Measurements from ENCODE around the gene NRROS.

NRROS gene

DNA sequence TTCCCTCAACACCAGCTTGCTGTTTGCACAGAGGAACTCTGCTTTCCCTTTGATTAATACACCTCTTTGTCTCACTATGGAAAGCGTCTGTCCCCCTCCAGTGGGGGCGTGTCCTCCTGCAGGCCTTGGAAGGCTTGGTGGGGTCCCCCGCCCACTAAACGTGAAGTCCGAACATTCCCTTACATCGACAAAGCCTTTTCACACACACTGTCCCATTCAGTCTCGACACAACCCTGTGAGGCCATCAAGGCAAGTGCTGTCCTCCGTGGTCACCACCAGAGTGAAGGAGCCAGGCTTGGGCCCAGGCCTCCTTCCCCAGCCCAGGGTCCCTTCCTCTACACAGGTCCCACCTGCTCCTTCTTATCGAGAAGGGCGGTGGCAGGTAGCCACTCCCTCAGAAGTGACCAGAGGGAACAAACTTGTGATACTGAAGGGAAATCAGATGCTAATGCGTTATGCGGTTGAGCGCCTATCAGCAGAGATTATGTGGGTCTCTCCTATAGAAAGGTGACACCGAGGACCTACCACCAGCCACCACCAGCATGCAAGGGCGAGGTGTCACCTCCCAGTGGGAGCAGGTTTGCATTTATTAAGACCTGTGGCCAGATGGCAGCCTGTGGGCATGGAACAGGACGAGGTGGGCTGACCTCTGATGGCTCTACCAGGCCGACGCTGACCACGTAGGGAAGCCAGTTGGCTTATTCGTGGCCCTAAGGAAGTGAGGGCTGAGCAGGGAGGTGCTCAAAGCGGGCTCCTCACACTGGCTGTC is 6.6 kb downstream of the NRROS start:
- Mint-ChIP-seq H3K27ac (peak overlapping the region; percentile 97), H3K4me3 (peak overlapping the region; percentile 14), H3K4me1 (peaks cover 43% of the 10 kb centered on the region), H3K27me3 (no peaks in the 10 kb centered on the region), H3K36me3 (peaks cover 21% of the 10 kb centered on the region), H3K9me3 (no peaks in the 10 kb centered on the region)
- ATAC-seq (ENCODE audit: low read depth) = no peak
- DNase-seq (ENCODE audit: low spot score in 2 of 2) = no peak

DNA sequence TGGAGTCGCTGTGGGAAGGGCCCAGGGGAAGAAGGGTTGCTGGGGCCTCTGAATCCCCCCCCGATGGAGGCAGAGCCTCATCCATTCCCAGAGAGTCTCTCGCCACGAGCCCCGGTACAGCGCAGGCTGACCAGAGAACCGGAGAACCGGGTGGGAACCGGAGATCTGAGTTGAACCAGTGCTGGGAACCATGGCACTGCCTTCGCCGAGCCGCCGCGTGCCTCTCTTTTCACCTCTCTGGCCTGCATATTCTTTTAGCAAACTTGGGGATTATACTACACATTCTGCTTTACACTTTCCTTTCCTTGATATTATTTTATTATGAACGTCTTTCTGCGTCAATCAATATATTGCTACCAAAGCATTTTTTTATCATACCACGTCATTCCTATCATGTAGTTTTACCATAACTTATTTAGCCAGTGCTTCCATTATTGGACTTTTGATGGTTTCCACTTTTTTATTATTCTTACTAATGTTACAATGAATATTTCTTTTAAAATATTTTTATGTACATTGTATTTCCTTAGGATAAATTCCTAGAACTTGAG is 7.2 kb downstream of the NRROS start:
- Mint-ChIP-seq H3K27ac (peak overlapping the region; percentile 68), H3K36me3 (peaks cover 21% of the 10 kb centered on the region), H3K27me3 (no peaks in the 10 kb centered on the region), H3K9me3 (no peaks in the 10 kb centered on the region), H3K4me1 (peaks cover 45% of the 10 kb centered on the region), H3K4me3 (no peak overlapping the region)
- no peak for ATAC-seq (ENCODE audit: low read depth)
- no peak for DNase-seq (ENCODE audit: low spot score in 2 of 2)

DNA sequence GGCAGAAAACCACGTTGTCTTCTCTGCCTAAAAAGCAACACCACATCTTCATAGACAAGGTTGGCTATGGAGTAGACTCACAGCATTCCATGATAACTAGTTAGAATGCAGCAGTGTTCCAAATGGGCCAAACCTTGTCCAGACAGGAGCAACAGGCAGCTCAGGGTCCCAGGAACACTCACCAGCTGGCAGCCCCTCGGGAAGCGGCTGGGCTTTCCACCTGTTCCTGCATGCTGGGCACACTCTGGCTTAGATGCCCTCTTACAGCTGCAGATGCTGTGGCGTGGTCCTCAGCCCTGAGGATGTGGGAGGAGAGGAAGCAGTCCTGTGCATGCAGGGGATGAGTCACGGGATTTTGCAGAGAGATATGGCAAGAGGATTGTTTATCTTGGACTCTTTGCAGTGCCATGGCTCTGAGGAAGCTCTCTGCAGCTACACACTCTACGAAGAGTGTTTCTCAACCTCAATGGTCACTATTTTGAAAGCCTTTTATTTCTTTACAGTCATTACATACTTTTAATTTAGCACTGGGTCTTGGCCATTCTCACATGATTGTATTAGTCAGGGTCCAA is 11.3 kb downstream of the NRROS start:
- peak overlapping the region; percentile 80 for H3K27ac Mint-ChIP-seq
- no peak overlapping the region for H3K4me3 Mint-ChIP-seq
- H3K9me3 Mint-ChIP-seq = no peaks in the 10 kb centered on the region

DNA sequence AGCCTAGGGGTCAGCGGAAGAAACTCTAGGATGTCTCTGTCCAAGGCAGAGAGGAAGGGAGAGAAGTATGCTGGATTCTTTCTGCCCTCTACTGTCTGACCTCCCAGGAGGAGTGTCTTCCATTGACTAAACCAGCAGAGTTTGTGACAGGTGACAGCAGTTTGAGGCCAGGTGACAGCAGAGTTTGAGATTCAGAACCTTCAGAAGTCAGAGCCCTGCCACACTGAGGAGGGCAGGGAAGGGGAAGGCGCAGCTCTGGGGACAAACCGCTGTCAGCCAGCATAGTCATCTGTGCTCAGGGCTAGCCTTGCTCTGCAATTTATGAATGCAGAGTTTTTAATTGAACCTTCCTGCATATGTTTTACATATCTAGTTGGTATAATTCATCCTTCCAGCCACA is 12.3 kb downstream of the NRROS start:
- Mint-ChIP-seq H3K4me1 (peaks cover 27% of the 10 kb centered on the region), H3K27ac (no peak overlapping the region), H3K27me3 (no peaks in the 10 kb centered on the region), H3K36me3 (peaks cover 11% of the 10 kb centered on the region), H3K4me3 (no peak overlapping the region), H3K9me3 (no peaks in the 10 kb centered on the region)
- no peak for DNase-seq (ENCODE audit: low spot score in 2 of 2)
- no peak for ATAC-seq (ENCODE audit: low read depth)

More for the DNA sequence above, 11.3 kb downstream of the NRROS start:
- H3K27me3 Mint-ChIP-seq = no peaks in the 10 kb centered on the region
- no peak for ATAC-seq (ENCODE audit: low read depth)
- H3K4me1 Mint-ChIP-seq = peaks cover 32% of the 10 kb centered on the region
- DNase-seq (ENCODE audit: low spot score in 2 of 2) = no peak
- H3K36me3 Mint-ChIP-seq = peaks cover 16% of the 10 kb centered on the region

DNA sequence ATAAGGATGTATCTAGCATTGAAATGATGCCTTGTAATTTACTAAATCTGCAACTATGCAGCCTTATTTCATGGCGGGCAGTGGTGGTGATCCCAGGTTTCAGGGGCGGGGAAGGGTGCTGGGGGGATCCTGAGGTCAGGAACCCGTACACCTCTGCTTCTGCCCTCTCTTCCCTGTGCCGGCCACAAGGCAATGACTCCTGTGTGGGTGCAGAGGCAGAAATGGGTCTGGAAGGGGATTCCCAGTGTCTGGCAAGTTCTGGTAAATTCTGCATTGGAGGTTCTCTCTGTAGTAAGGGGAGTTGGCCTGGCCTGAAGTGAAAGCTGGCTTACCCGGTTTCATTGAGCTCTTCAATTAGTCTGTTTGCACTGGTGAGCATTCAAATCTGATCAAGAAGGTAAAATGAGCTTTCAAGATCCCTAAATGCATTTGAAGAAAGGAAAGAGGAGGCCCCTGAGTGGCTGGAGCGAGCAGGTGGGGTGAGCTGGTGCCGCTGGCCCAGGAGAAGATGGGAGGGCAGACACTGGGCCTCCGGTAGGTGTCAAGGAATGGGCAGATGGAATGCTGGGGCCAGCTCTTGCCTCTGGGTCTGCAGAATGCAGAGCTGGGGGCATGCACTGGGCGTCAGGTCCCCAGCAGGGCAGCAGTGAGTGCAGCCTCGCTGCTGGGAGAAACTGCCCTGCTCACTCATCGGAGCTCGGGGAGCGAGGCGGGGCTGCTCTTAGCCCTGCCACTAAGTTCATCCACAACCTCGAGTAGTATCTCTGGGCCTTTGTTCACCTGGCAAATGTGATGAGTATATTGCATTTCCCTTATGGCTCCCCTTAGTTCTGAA is 13.7 kb downstream of the NRROS start:
- peak overlapping the region; percentile 68 for H3K27ac Mint-ChIP-seq
- H3K27me3 Mint-ChIP-seq = no peaks in the 10 kb centered on the region
- peaks cover 14% of the 10 kb centered on the region for H3K36me3 Mint-ChIP-seq
- H3K9me3 Mint-ChIP-seq = no peaks in the 10 kb centered on the region
- H3K4me1 Mint-ChIP-seq = peaks cover 25% of the 10 kb centered on the region
- no peak overlapping the region for H3K4me3 Mint-ChIP-seq
- no peak for DNase-seq (ENCODE audit: low spot score in 2 of 2)
- ATAC-seq (ENCODE audit: low read depth) = no peak

DNA sequence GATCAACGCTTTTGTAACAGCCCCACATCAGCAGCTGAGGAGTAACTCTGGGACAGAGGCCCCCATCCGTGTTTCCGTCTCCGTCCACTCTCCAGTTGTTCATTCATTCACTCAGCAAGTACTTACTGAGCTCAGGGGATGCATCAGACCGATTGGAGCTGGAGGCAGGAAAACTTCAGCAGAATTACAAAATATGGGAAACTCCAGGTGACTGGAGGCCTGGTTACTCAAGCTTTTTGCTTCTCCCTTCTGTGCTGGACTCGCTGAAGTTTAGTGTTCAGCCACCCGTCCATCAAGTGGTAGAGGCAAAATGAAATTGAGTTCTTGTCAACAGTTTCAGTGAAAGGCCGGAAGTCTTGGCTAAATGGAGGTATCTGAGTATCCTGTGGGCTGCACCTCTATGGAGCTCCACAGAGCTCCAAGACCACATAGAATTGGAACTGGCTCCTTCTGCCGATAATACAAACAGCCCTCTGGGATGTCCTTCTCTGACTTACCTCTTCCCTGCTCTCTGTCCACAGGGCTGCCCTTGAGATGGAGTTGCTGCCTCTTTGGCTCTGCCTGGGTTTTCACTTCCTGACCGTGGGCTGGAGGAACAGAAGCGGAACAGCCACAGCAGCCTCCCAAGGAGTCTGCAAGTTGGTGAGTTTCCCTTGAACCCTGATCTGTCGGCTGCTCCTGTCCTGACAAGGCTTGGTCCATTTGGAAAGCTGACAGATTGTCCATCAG is 14.7 kb downstream of the NRROS start:
- Mint-ChIP-seq H3K9me3 (no peaks in the 10 kb centered on the region), H3K36me3 (peaks cover 12% of the 10 kb centered on the region)

DNA sequence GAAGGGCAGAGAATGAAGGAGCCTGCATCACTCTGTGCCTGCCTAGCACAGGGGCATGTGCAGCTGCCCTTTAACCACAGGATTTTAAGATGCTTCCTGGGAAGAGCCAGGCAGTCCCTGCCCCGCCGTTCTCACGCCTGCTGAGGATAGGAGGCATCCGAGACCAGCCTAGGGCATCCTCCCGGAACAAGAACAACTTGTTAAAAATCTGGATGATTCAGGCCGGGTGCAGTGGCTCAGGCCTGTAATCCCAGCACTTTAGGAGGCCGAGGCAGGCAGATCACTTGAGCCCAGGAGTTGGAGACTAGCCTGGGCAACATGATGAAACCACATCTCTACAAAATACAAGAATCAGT is 15.2 kb downstream of the NRROS start:
- peaks cover 12% of the 10 kb centered on the region for H3K36me3 Mint-ChIP-seq
- peaks cover 19% of the 10 kb centered on the region for H3K4me1 Mint-ChIP-seq
- no peak for ATAC-seq (ENCODE audit: low read depth)
- H3K27ac Mint-ChIP-seq = peak overlapping the region; percentile 75
- H3K9me3 Mint-ChIP-seq = no peaks in the 10 kb centered on the region
- H3K27me3 Mint-ChIP-seq = no peaks in the 10 kb centered on the region
- no peak overlapping the region for H3K4me3 Mint-ChIP-seq
- no peak for DNase-seq (ENCODE audit: low spot score in 2 of 2)

More for the DNA sequence above, 14.7 kb downstream of the NRROS start:
- H3K27me3 Mint-ChIP-seq = no peaks in the 10 kb centered on the region
- H3K4me1 Mint-ChIP-seq = peaks cover 20% of the 10 kb centered on the region
- no peak overlapping the region for H3K4me3 Mint-ChIP-seq
- no peak for DNase-seq (ENCODE audit: low spot score in 2 of 2)
- peak overlapping the region; percentile 75 for H3K27ac Mint-ChIP-seq
- no peak for ATAC-seq (ENCODE audit: low read depth)

DNA sequence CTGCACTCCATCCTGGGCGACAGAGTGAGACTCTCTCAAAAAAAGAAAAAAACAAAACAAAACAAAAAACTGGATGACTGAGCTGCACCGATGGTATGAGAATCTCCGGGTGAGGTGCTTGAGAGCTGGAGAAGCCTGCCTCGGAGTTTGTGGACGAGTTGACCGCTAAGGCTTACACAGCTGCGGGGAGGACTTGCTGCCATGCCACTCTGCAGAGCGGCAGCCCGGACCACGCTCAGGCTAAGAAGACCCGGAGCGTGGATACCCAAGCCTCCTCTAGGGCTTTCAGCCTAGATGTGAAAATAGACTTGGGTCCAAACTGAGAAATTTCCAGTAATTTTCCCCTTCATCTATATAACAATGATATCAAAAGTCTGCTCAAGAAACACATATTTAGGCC is 16.0 kb downstream of the NRROS start:
- Mint-ChIP-seq H3K4me3 (no peak overlapping the region), H3K4me1 (peaks cover 19% of the 10 kb centered on the region), H3K27ac (peak overlapping the region; percentile 75), H3K9me3 (no peaks in the 10 kb centered on the region), H3K36me3 (peaks cover 11% of the 10 kb centered on the region), H3K27me3 (no peaks in the 10 kb centered on the region)
- DNase-seq (ENCODE audit: low spot score in 2 of 2) = no peak
- ATAC-seq (ENCODE audit: low read depth) = no peak

DNA sequence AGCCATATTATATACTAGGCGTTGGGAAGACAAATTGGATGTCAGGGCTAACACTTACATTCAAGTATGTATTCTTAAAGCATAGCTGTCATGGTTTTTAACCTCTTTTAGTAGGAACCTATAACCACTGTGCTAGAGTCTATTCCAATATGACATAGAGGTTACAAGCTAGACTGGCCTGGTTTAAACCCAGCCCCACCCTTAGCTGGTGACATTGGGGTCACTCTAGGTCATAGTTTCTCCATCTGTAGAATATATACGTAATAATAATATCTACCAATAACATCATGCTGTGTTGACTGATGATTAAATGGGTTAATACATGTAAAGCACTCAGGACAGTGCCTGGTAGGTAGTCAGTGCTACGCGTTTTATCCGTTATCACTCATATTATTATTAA is 16.7 kb downstream of the NRROS start:
- peaks cover 10% of the 10 kb centered on the region for H3K36me3 Mint-ChIP-seq
- peak overlapping the region; percentile 24 for H3K27ac Mint-ChIP-seq
- no peak overlapping the region for H3K4me3 Mint-ChIP-seq
- no peaks in the 10 kb centered on the region for H3K9me3 Mint-ChIP-seq
- peaks cover 16% of the 10 kb centered on the region for H3K4me1 Mint-ChIP-seq
- DNase-seq (ENCODE audit: low spot score in 2 of 2) (no peak), ATAC-seq (ENCODE audit: low read depth) (no peak)
- H3K27me3 Mint-ChIP-seq = no peaks in the 10 kb centered on the region

DNA sequence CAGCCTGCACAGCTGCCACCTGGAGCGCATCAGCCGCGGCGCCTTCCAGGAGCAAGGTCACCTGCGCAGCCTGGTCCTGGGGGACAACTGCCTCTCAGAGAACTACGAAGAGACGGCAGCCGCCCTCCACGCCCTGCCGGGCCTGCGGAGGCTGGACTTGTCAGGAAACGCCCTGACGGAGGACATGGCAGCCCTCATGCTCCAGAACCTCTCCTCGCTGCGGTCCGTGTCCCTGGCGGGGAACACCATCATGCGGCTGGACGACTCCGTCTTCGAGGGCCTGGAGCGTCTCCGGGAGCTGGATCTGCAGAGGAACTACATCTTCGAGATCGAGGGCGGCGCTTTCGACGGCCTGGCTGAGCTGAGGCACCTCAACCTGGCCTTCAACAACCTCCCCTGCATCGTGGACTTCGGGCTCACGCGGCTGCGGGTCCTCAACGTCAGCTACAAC is 20.4 kb downstream of the NRROS start:
- DNase-seq (ENCODE audit: low spot score in 2 of 2) (no peak), ATAC-seq (ENCODE audit: low read depth) (no peak)
- Mint-ChIP-seq H3K27me3 (no peaks in the 10 kb centered on the region), H3K27ac (no peak overlapping the region), H3K36me3 (peaks cover 7% of the 10 kb centered on the region), H3K4me3 (no peak overlapping the region), H3K9me3 (no peaks in the 10 kb centered on the region), H3K4me1 (no peaks in the 10 kb centered on the region)

DNA sequence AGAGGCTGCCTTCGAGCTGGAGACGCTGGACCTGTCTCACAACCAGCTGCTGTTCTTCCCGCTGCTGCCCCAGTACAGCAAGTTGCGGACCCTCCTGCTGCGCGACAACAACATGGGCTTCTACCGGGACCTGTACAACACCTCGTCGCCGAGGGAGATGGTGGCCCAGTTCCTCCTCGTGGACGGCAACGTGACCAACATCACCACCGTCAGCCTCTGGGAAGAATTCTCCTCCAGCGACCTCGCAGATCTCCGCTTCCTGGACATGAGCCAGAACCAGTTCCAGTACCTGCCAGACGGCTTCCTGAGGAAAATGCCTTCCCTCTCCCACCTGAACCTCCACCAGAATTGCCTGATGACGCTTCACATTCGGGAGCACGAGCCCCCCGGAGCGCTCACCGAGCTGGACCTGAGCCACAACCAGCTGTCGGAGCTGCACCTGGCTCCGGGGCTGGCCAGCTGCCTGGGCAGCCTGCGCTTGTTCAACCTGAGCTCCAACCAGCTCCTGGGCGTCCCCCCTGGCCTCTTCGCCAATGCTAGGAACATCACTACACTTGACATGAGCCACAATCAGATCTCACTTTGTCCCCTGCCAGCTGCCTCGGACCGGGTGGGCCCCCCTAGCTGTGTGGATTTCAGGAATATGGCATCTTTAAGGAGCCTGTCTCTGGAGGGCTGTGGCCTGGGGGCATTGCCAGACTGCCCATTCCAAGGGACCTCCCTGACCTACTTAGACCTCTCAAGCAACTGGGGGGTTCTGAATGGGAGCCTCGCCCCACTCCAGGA is 21.1 kb downstream of the NRROS start:
- H3K4me3 Mint-ChIP-seq = no peak overlapping the region
- DNase-seq (ENCODE audit: low spot score in 2 of 2) = no peak
- H3K27ac Mint-ChIP-seq = no peak overlapping the region
- no peaks in the 10 kb centered on the region for H3K27me3 Mint-ChIP-seq
- peaks cover 7% of the 10 kb centered on the region for H3K36me3 Mint-ChIP-seq
- H3K4me1 Mint-ChIP-seq = no peaks in the 10 kb centered on the region
- H3K9me3 Mint-ChIP-seq = no peaks in the 10 kb centered on the region
- ATAC-seq (ENCODE audit: low read depth) = no peak

DNA sequence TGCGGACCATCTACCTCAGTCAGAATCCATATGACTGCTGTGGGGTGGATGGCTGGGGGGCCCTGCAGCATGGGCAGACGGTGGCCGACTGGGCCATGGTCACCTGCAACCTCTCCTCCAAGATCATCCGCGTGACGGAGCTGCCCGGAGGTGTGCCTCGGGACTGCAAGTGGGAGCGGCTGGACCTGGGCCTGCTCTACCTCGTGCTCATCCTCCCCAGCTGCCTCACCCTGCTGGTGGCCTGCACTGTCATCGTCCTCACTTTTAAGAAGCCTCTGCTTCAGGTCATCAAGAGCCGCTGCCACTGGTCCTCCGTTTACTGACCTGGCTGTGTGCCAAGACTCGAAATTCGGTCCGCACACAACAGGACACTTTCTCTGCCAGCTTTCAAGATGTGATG is 21.9 kb downstream of the NRROS start:
- no peaks in the 10 kb centered on the region for H3K27me3 Mint-ChIP-seq
- ATAC-seq (ENCODE audit: low read depth) = no peak
- peaks cover 6% of the 10 kb centered on the region for H3K4me1 Mint-ChIP-seq
- peaks cover 7% of the 10 kb centered on the region for H3K36me3 Mint-ChIP-seq
- no peak overlapping the region for H3K27ac Mint-ChIP-seq
- H3K9me3 Mint-ChIP-seq = no peaks in the 10 kb centered on the region
- H3K4me3 Mint-ChIP-seq = no peak overlapping the region
- no peak for DNase-seq (ENCODE audit: low spot score in 2 of 2)

DNA sequence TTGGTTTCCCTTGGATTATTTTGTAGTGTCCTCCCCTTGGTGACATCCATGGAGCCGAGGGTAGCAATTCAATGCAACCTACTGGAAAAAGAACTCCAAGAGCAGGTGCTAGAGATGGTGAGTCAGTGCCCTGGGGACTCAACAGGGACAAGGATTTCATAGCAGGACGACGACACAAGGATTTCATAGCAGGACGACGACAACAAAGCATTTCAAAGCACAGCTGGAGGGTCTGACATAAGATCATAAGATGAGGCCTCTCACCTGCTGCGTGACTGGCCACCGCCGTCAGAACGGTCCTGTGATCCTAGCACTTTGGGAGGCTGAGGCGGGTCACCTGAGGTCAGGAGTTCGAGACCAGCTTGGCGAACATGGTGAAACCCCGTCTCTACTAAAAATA is 22.5 kb downstream of the NRROS start:
- Mint-ChIP-seq H3K27ac (no peak overlapping the region), H3K4me3 (no peak overlapping the region)

More for the DNA sequence above, 22.5 kb downstream of the NRROS start:
- Mint-ChIP-seq H3K27me3 (no peaks in the 10 kb centered on the region), H3K36me3 (peaks cover 7% of the 10 kb centered on the region), H3K9me3 (no peaks in the 10 kb centered on the region), H3K4me1 (peaks cover 7% of the 10 kb centered on the region)
- DNase-seq (ENCODE audit: low spot score in 2 of 2) = no peak
- ATAC-seq (ENCODE audit: low read depth) = no peak

All from memory B cell (primary cell).